NCI-H146 treated with DMSO at 0.1 percent for 48 hours (cell line): ENCODE measurements around the gene CDH26.
A peak's percentile ranks its signal among the peaks of the same experiment; 100 is the strongest.

Source experiments
- DNase-seq: peaks from one replicate; lab custom pipeline; 2025; ENCODE audit not compliant: unreplicated experiment; lab: John Stamatoyannopoulos, UW

CDH26 gene

DNA sequence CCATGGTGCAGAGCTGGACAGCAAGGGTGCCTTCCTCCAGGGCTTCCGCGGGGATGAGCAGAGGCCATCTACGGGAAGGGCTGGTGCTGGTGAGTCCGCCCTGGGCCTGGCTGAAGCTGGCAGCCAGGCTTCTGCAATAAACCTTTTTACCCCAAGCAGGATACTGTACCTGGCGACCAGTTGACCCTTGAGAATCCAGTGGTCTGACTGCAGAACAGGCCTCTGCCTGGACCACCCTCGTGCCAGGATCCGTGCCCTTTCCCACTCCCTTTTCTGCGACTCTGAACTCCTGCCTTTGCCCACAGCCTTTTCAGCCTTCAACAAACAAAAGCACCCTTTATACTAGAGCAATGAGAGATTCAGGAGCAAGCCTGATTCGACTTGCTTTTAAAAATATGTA is 18.9 kb downstream of the CDH26 start:
- no peak for DNase-seq

- no peak for DNase-seq
Measured at GRCh38 chr20:59983076-59983475, 24.9 kb downstream of the CDH26 start.

GRCh38 chr20:59984541-59984940 is 26.3 kb downstream of the CDH26 start:
- no peak for DNase-seq

DNA sequence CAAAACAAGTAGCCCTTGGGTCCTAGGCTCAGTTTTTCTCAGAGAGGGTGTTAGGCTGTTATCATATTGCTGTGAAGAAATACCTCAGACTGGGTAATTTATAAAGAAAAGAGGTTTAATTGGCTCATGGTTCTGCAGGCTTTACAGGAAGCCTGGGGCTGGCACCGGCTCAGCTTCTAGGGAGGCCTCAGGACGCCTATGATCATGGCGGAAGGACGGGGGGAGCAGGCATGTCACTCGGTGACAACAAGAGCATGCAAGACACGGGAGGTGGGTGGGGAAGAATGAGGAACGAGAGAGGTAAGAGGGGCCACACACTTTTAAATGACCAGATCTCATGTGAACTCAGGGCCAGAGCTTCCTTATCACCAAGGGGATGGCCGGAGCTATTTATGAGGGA is 26.9 kb downstream of the CDH26 start:
- DNase-seq = no peak

DNA sequence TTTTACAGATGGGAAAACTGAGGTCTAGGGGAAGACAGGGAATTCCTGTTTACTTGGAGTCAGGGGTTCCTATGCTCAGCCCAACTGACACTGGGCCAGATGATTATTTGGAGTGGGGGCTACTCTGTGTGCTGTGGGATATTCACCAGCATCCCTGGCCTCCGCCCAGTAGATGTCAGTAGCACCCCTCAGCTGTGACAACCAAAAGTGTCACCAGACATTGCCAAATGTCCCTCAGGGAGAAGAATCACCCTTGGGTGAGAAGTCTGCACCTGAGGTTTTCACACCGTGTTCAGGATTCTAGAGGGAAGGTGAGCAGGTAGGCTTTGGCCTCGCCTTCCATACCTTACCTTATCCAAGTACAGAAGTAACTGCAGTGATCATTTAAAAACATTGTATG is 27.6 kb downstream of the CDH26 start:
- no peak for DNase-seq

DNA sequence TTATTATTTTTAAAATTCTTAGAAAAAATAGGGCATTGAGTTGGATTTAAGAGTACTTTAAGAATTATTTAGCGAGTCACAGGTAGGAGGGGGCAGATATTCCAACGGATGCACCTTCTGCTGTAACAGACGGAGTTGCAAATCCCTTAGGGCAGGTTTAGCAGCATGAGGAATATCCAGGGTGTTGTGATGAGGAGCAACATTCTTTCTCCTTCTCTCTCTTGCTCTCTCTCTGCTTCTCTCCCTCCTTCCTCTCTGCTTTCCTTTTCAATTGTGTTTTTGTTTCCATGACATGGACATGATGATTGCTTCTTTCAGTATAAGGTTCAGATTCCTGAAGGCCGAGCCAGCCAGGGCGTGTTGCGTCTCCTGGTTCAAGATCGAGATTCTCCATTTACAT is 28.9 kb downstream of the CDH26 start:
- no peak for DNase-seq

GRCh38 chr20:59988141-59988540 is 29.9 kb downstream of the CDH26 start:
- peak; percentile 78 for DNase-seq

- peak; percentile 55 for DNase-seq
Measured at GRCh38 chr20:59992526-59993084, 34.4 kb downstream of the CDH26 start.

DNA sequence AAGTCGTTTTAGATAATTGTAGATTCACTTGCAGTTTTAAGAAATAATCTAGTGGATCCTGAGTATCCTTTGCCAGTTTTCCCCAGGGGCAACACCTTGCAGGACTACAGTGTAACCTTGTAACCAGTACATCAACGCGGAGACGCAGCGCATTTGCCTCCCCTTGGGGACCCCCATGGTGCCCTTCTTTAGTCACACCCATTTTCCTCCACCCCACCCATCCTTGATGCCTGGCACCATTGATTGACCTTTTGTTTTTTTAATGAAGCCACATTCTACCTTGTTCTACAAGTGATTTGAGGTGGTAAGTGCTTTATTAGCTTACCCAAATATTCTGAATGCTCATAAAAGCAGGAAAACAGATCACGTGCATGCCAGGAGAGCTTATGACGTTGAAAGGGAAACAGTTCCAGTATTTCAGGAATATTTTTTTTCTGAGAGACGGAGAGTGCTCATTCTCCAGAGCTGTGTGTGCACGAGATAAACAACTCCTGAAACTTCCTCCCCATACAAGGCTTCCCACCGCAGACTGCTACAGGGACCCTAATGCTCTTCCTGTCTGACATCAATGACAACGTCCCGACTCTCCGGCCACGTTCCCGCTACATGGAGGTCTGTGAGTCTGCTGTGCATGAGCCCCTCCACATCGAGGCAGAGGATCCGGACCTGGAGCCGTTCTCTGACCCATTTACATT is 35.7 kb downstream of the CDH26 start:
- no peak for DNase-seq

GRCh38 chr20:59994697-59995122 is 36.5 kb downstream of the CDH26 start:
- no peak for DNase-seq

- no peak for DNase-seq
Measured at GRCh38 chr20:59996108-59996507, 37.9 kb downstream of the CDH26 start.

DNA sequence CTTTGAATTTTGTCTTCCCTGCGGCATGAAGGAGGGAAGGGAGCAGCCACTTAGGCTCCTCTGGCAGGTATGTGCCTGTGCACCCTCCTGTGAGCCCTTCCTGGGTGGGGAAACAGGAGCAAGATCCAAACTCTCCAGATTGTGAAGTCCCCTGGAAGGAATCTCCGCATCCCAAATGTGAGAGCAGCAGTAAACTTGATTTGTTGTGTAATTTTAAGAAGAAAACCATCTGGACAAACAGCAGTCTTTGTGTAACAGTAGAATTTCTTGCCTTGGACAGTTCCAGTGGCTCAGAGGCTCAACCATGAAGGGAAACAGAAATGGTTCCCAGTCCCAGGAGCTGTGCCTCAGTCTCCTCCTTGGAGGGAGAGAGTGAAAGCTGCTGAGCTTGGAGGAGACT is 39.7 kb downstream of the CDH26 start:
- DNase-seq = no peak

DNA sequence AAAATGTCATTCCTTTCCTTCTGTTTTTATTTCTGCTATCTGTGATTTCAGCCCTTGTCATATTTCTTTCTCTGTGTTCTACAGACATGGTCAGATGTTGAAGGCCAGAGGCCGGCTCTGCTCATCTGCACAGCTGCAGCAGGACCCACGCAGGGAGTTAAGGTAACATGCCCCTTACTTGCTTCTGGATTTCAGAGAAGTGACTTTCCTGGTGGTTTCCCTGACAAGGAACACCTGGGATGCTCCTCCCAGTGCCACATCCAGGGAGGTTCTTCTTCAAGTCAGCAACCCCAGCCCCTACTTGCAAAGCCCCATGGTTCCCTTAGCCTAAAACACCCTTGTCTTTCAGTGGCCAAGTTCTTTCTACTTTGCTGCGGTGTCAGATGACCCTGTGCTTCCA is 41.3 kb downstream of the CDH26 start:
- DNase-seq = no peak

DNA sequence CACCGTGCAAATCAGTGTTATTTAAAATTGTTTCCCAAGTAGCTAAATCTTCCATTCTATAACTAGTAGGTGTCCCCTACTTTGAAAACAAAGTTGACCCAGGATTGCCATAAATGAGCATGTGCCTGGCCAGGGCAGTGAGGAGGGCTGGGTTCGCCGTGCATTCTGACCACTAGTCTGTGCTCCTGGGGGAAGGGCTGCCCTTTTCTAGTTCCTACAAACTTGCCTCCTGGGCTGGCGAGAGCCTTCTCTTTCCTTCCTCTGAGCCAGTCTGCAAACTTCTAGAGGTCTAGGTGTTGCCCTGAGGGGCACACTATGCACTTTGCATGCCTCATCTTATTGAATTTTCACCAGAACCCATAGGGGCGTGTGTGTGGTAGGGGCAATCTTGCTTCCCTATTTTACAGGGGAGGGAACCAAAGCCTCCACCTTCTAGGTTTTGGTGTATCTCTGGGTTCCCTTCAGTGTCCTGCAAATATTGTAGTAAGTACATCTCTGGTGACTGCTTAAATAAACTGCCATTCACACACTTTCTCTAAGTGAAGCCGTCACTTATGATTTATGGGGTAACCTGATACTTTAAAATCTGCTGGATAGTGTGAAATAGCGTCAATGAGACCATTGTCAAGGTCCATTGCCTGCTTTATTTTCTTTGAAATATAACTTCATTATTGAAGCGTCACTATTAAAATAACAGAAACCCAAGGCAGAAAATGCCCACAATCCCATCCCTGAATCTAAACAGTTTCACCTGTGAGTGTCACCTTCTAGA is 42.2 kb downstream of the CDH26 start:
- DNase-seq = peak; percentile 70

DNA sequence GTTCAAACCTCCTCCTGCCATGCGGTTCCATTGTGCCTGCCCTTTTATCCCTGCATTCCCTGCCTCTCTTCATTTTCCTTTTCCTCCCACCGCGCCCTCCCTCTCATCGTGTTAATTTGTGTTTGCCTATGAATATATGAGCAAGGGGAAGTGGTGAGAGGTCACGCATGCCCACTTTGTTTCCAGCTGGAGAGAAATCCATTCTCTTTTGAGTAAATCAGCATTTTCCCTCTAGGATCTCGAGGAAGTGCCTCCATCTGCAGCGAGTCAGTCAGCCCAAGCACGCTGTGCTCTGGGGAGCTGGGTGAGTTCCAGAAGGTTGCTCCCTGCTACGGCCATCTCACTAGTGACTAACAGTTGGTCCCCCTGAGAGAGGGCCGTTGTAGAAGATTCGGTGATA is 42.9 kb downstream of the CDH26 start:
- DNase-seq = peak; percentile 70

DNA sequence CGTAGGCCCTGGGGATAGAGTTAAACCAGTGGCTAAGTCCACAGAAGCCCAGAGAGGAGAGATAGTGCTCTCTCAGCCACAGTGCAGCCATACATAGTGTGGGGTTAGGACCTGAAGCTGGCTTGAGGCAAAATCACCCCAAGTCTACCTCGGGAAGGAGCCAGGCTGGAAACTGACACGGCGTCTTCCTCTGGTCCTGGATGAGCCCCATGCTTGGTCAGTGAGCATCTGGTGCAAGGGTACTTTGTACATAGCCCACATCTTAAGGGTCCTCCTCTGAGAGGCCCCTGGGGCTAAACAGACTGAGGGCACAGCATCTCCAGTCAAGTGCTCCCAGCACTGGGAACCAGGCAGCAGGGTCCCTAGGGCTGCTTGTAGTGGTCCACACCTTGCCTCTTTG is 45.6 kb downstream of the CDH26 start:
- no peak for DNase-seq

GRCh38 chr20:60006261-60006660 is 48.0 kb downstream of the CDH26 start:
- no peak for DNase-seq

DNA sequence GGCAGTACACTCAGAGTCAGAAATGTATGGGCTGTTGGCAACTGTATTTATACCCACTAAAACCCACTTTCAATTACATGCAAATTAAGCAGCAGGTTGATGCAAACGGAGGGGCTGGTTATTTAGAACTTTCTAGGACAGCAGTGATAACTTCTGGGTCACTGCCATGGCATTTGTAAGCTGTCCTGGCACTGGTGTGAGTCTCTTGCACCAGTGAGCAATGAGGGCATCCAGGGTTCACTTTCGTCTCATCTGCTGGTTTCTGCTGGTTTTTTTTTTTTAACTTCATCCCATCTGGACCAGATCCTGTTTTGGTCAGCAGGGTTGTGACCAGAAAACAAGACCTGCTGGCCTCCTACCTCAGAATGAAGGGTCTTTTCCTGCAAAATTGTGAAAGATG is 49.2 kb downstream of the CDH26 start:
- DNase-seq = no peak

- DNase-seq = no peak
Measured at GRCh38 chr20:60008130-60008808, 50.0 kb downstream of the CDH26 start.

DNA sequence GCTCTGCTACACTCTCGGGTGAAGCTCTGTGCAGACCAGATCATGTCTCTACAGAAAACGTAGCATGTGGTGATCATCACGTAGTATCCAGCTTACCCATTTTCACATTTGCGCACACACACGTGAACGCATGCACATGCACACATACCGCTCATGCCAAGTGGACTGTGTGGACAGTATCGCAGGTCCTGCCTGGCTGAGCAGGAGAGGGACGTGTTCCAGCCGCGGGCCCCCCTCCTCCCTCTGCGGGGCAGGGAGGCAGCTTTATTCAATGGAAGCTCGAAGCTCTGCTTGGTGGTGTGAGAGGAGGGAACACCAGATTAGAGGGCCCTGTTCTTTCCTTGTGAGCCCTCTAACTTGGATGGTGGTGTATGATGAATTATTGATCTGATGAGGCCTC is 51.1 kb downstream of the CDH26 start:
- DNase-seq = no peak

- no peak for DNase-seq
Measured at GRCh38 chr20:60009826-60010616, 51.8 kb downstream of the CDH26 start.
